NCI-H82 treated with DMSO at 0.1 percent for 48 hours (cell line): ENCODE measurements around the gene NUAK2.

Experiments
- DNase-seq: peaks from one replicate; lab custom pipeline; 2025; ENCODE audit not compliant: unreplicated experiment; lab: John Stamatoyannopoulos, UW

The NUAK2 gene

GRCh38 chr1:205348554-205349487, 27.3 kb upstream of the NUAK2 start:
- DNase-seq, result peak; percentile 100

- DNase-seq, result no peak
Measured at GRCh38 chr1:205346956-205347574, 25.5 kb upstream of the NUAK2 start.

GRCh38 chr1:205345761-205346160, 24.2 kb upstream of the NUAK2 start:
- no peak for DNase-seq

- DNase-seq, result peak; percentile 43
Measured at GRCh38 chr1:205344066-205344928, 22.8 kb upstream of the NUAK2 start.

- DNase-seq, result no peak
Measured at GRCh38 chr1:205343431-205344065, 22.0 kb upstream of the NUAK2 start.

- no peak for DNase-seq
Measured at GRCh38 chr1:205342986-205343385, 21.4 kb upstream of the NUAK2 start.

- no peak for DNase-seq
Measured at GRCh38 chr1:205340676-205341075, 19.1 kb upstream of the NUAK2 start.

- no peak for DNase-seq
Measured at GRCh38 chr1:205339717-205340116, 18.2 kb upstream of the NUAK2 start.

- DNase-seq, result no peak
Measured at GRCh38 chr1:205339197-205339702, 17.7 kb upstream of the NUAK2 start.

- peak; percentile 78 for DNase-seq
Measured at GRCh38 chr1:205338011-205338410, 16.5 kb upstream of the NUAK2 start.

GRCh38 chr1:205337481-205337880, 15.9 kb upstream of the NUAK2 start:
- peak; percentile 50 for DNase-seq

GRCh38 chr1:205335692-205336091, 14.1 kb upstream of the NUAK2 start:
- DNase-seq, result peak; percentile 86

GRCh38 chr1:205332015-205332791, 10.7 kb upstream of the NUAK2 start:
- DNase-seq, result peak; percentile 91

- DNase-seq, result no peak
Measured at GRCh38 chr1:205330150-205330549, 8.6 kb upstream of the NUAK2 start.

GRCh38 chr1:205329719-205330118, 8.2 kb upstream of the NUAK2 start:
- no peak for DNase-seq

- no peak for DNase-seq
Measured at GRCh38 chr1:205328476-205328875, 6.9 kb upstream of the NUAK2 start.

GRCh38 chr1:205326812-205327466, 5.4 kb upstream of the NUAK2 start:
- DNase-seq, result no peak

GRCh38 chr1:205325334-205325884, 3.9 kb upstream of the NUAK2 start:
- DNase-seq, result peak; percentile 90

- no peak for DNase-seq
Measured at GRCh38 chr1:205324781-205325180, 3.2 kb upstream of the NUAK2 start.
